HTERT RPE-1 (cell line): ENCODE measurements around the gene CORO2B.
"Not testable (repeated sequence)": the region's sequence is repeated elsewhere in the genome, so short reads cannot be mapped to it uniquely, and the experiment has no call there.

ENCODE experiments used
- in situ Hi-C: fragments of 300-500 bp; cut with MboI; formaldehyde crosslinking; loops from 4 replicates; pipeline ENCODE4 v1.14.3; 2020; ENCODE audit warnings: low sequenced_read_pairs

Gene CORO2B

DNA sequence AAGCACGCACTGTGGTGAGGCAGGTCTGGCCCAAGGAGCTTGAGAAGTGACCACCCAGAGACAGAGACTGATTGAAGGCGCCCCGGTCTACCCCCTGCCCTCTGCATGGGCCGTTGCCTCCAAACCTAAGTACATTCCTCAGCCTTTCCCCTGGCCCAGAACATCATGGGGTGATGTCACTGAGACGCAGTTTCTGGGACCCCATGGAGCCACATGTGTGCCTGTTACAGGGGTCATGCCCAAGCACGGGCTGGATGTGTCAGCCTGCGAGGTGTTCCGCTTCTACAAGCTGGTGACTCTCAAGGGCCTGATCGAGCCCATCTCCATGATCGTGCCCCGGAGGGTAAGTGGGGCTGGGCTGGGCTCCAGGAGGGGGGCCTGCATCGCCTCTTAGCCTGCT, 139.7 kb downstream of the CORO2B start:
- in situ Hi-C loops, result no loop called here

- in situ Hi-C loops, result no loop called here
These were observed 140.3 kb downstream of the CORO2B start for GRCh38 chr15:68719051-68719450.

DNA sequence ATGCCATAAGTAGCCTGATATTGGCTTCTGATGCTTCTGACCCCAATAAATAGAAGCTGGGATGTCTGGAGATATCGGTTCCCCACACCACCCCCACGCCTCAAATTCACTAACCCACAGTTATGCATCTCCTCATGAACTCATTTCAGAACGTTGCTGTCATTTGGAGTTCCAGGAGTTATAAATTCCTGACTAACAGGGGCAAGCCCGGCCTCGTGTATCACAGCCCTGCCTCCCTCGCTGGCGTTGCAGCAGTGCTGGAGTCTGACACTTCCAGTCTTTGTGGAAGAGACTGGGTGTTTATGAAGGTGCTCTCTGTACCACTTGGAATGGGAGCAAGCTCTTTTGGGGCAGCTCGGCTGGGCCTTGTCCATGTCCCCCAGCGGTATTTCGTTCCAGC, 140.9 kb downstream of the CORO2B start:
- in situ Hi-C loops, result no loop called here

DNA sequence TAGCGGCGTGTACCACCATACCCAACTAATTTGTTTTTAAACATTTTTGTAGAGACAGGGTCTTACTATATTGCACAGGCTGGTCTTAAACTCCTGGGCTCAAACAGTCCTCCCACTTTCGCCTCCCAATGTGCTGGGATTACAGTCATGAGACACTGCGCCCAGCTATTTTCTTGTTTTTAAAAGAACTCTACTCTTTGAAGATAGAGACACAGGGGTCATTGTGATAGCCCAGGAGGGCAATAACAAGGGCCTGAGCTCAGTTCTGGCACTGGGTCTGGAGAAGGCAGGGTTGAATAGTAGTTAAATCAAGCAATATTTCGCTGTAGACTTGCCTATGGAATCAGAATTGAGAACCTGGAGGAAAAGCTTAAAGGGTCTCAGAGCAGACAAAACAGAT, 143.1 kb downstream of the CORO2B start:
- in situ Hi-C loops, result no loop called here

DNA sequence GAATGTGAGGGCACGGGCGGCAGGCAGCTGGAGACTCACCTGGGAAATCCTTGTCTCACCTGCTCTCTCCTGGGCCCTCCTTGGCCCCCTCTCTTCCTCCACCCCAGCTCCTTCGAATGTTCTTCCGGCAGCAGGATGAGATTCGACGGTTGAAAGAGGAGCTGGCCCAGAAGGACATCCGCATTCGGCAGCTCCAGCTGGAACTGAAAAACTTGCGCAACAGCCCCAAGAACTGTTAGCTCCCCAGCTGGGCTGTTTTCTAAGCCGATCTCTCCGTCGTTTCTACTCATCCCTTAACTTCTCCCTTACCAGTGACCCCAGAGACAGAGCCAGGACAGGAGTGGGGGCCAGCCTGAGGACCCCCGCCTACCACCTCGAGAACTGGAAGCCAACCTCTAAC, 146.9 kb downstream of the CORO2B start:
- in situ Hi-C loops, result no loop called here

- in situ Hi-C loops, result no loop called here
These were observed 147.5 kb downstream of the CORO2B start for GRCh38 chr15:68726246-68726645.

- in situ Hi-C loops, result no loop called here
These were observed 151.1 kb downstream of the CORO2B start for GRCh38 chr15:68729789-68730411.

DNA sequence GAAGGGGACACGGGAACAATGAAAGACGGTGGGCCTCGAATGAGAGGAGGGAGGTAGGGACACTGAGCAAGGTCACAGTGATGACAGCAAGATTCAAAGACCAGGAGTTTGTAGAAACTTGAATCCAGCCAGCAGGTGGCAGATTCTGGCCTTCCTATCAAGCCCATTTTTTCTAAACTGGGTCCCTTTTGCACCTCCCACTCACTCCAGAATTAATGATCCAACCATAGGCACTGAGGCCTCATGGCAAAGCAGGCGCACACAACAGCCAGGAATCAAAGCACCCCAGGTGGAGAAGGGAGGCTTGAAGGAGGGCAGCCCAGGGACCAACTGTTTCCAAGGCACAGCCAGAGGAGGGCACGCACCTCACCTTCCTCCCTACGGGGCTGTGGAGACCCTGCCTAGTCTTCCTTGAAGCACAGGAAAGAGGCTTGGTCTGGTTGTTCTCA, 151.7 kb downstream of the CORO2B start:
- in situ Hi-C loops, result no loop called here

DNA sequence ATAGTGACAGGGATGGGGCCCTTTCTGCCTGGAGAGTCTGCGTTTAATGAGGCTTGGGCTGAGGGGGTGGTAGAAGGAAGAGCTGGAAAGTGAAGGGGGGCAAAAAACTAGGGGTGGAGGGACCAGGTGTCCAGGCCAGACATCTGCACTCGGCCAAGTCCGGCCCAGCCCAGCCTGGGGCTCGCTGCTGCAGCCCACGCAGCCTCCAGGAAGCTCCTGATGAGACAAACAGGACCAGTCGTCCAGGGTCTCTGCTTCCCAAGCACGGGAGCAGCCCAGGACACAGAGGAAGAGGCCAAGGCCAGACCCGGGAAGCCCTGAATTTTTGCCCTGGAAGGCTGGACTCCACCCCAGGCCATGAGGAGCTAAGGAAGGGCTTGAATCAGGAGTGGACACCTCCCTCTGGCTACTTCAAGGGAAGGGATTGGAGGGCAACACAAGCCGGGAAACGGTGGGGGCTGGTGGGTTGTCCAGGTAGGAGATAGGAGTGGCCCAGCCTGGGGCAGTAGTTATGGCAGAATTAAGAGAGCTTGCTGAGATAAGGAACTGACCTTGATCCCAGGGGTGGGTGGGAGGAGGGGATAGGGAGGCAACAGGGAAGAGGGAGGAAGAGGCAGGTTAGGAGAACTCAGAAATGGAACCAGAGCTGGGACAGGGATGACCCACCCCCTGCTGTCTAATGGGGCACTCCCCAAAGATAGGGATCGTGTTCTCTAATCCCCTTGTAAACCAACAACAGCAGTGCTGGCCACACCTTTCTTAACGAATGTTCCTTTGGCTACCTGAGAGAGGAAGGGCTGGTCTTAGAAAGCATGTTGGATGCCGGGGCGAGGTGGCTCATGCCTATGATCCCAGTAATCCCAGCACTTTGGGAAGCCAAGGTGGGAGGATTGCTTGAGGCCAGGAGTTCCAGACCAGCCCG, 152.4 kb downstream of the CORO2B start:
- in situ Hi-C loops, result no loop called here

DNA sequence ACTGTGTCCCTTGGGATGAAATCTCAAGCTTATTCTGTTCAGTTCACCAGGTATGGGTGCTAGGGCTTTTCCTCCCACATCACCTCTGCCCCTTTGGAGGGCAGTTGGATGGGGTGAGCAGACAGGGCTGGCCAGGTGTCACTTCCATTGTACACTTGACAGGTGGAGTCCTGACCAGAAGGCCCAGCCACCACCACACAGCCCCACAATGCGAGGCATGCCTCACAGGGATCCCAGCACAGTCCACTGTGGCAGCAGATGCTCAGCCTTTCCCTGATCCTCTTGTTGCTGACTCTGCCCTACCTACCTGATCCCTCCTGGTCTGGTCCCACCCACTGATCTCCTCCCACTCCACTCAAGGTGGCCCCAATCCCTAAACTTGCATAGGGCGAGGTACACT, 153.7 kb downstream of the CORO2B start:
- in situ Hi-C loops, result no loop called here

DNA sequence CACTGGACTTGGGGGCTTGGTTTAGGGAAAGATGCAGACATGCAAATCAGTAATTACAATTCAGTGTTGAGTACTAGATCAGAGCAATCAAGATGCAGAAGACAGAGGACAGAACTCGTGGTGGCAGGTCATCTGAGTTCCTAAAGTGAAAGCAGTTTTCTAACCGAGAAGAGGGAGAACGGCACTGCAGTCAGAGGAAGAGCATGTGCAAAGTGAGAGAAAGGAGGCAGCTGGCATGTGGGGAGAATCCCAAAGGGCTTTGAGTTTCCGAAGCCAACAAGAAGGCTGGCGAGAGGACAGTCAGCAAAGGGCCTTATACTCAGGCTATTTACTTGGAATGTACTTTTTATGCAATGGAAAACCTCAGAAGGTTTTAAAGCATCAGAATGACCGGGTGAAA, 154.9 kb downstream of the CORO2B start:
- in situ Hi-C loops, result no loop called here

DNA sequence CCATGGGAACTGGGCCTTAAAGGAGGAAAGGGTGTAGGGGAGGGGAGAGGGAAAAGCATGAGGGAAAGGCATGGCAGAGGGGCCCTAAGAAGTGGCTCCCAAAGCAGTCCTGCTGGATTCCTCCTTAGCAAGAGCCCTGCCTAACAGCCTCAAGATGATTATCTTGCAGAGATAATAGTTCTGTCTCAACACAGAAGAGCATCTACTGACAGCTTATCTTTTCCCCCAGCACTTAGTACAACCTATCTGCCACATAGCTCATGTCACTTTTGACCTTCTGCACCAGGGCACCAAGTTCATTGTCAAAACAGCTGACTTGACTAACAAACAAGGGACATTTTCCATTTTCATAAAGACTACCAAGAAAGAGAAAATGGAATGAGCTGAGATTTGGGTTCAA, 155.6 kb downstream of the CORO2B start:
- in situ Hi-C loops, result no loop called here

GRCh38 chr15:68734881-68735280, 156.1 kb downstream of the CORO2B start:
- in situ Hi-C loops, result no loop called here

DNA sequence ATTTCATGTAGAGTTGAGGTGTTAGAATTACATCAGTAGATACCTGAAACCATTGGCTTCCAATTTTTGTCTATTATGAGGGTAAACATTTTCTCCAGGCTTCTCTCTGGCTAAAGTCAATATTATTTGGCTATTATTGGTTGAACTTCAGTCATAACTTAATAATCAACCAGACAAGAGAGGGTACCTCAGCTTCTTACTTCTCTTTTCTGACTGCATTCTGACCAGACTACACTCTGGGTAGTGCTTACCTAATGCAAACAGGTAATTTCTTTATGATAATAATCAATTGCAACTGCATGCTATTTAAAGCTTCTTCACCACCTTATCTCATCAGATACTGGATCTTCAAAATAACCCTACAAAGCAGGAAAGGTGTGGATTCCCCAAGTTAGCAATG, 156.8 kb downstream of the CORO2B start:
- in situ Hi-C loops, result no loop called here

DNA sequence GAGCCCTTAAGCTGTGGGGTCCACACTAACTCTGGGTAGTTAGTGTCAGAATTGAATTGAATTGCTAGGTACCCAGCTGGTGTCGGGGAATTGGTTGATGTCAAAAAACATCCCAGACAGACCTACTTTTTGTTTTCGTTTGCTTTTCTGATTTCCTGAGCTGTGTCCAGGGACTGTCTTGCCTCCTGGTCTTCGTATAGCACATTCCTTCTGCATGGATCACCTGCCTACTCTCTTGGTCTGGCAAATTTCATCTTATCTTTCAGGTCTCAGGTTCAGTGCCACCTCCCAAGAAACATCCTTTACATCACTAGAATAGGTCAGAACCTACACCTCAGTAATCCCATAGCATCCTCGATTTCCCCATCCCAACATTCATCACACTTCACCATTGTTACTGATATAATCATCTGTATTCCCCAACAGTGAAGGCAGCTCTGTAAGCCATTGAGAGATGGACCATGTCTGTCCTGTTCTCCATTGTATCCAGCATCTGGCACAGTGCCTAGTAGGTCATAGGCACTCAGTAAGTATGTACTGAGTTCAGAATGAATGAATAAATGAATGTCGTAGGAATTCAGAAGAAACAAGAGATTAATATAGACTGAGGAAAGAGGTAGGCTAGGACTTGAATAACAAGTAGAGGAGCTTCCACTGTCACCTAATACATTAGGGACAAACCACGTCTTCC, 160.7 kb downstream of the CORO2B start:
- in situ Hi-C loops, result no loop called here

- in situ Hi-C loops, result no loop called here
These were observed 164.5 kb downstream of the CORO2B start for GRCh38 chr15:68743256-68743655.

DNA sequence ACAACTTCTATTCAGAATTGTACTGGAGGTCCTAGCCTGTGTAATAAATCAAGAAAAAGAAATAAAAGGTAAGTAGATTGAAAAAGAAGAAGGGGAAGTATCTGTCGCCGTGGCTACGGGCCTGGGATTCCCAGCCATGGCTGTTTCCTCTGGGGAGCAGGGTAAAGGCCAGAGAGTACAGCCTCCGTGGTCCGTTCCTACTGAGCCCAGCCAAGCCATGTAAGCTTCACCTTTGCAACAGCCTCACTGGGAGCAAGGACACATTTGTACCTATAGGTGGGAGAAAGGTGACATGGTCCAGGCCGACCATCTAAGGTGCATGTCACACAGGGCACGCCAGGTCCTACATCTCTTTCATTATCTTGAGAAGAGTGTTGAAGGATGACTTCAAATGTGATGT, 170.6 kb downstream of the CORO2B start:
- in situ Hi-C loops, result no loop called here

DNA sequence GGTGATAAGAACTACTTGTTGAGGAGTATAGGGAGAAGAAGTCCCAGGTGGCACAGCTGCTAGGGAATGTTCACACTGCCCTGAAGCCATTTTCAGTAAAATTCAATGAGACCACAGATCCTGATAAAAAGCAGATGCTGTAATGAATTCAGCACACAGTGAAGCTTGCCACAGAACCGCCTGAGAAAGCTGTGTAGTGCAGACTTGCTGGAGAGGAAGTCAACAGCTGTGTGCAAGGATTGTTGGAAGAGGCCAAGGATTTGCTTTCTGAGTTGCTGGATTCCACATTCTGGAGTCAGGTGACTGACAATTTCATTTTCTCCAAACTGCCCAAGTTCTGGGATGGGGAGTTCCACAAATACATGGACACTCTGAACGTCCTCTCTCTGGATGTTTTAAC, 171.0 kb downstream of the CORO2B start:
- in situ Hi-C loops, result no loop called here

DNA sequence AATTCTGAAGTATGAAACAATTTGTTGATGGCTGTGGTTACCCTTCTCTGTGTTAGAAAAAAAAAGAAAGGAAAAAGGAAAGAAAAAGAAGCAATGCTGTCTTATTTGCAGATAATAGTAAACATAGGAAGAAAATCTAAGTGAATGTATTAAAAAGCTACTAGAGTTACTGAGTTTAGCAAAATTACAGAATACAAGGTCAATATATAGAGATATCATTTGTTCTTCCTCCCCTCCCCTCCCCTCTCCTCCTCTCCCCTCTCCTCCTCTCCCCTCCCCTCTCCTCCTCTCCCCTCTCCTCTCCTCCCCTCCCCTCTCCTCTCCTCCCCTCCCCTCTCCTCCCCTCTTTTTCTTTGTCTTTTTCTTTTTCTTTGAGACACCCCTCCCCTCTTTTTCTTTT, 172.8 kb downstream of the CORO2B start:
- in situ Hi-C loops, result no loop called here

- in situ Hi-C loops, result no loop called here
These were observed 176.9 kb downstream of the CORO2B start for GRCh38 chr15:68755731-68756130.

DNA sequence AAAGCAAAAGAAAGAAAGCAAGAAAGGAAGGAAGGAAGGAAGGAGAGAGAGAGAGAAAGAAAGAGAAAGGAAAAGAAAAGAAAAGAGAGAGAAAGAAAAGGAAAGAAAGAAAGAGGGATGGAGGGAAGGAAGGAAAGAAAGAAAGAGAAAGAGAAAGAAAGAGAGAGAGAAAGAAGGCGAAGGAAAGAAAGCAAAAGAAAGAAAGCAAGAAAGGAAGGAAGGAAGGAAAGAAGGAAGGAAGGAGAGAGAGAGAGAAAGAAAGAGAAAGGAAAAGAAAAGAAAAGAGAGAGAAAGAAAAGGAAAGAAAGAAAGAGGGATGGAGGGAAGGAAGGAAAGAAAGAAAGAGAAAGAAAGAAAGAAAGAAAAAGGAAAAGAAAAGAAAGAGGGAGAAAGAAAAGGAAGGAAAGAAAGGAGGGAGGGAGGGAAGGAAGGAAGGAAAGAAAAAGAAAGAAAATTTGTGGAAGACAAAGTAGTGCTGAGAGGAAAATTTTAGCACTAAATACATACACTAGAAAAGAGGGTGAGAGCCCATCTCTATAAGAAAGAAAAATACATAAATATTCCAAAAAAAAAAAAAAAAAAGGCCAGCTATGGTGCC, 181.3 kb downstream of the CORO2B start:
- in situ Hi-C loops, result not testable (repeated sequence)
